Measurements from ENCODE around the gene PMS2. TPM values are rescaled to one million over a fixed set of nuclear protein-coding genes. Genes with fewer than 3 reads are reported as not detected.
A peak's percentile ranks its signal among the peaks of the same experiment; 100 is the strongest.

The PMS2 gene
- total and polyA plus RNA-seq, 10 of the 15 experiments (the other 5 are each of a cell fraction or from before 2014, with no cell fraction given): 3.6 to 25.4 (median 18.0) TPM

- SMC1A ChIA-PET (ENCODE audit: uncharacterized antibody, unreplicated experiment): no interaction called here
- BruUV-seq (replicated peaks): no TSS peak
- no peaks in the 10 kb centered on the region for H3K79me2 ChIP-seq (ENCODE audit: control insufficient read depth, insufficient read depth, low read length)
- intact Hi-C loops (cut with micrococcal nuclease; ENCODE audit: unreplicated experiment) (no loop called here), in situ Hi-C loops (cut with MboI) (no loop called here)
- H3K4me2 ChIP-seq (ENCODE audit: control insufficient read depth, insufficient read depth): no peak overlapping the region
- TF ChIP-seq TCF7 (IDR thresholded peaks at IDR 0.05; ENCODE audit: borderline replicate concordance): no peak
- TF ChIP-seq POLR2A (IDR thresholded peaks at IDR 0.05; ENCODE audit: low read depth, low read length): 0 out of 2 replicates have a peak, but pooled peaks have one; percentile 23
- no peak for TF ChIP-seq HDAC6 (IDR thresholded peaks at IDR 0.05; ENCODE audit: unreplicated experiment)
- no peak for TF ChIP-seq SIN3A (IDR thresholded peaks at IDR 0.05; ENCODE audit: low read depth, low read length)
- RAD21 ChIA-PET (ENCODE audit: unreplicated experiment): no interaction called here
- CTCF ChIA-PET: no interaction called here
- H4K20me1 ChIP-seq (ENCODE audit: control insufficient read depth, insufficient read depth): no peaks in the 10 kb centered on the region
- no peak for DNase-seq (ENCODE audit: low read depth, low spot score)
- no peaks in the 10 kb centered on the region for H3K27me3 ChIP-seq (replicated peaks in 1 of 2; ENCODE audit: control insufficient read depth in 2 of 2, insufficient read depth in 2 of 2, low read length in 1 of 2)
- H2AFZ ChIP-seq (ENCODE audit: control insufficient read depth, low read depth, low read length): no peak overlapping the region
- peaks cover 18 to 42% of the 10 kb centered on the region in 2 experiments for H3K36me3 ChIP-seq (ENCODE audit: control insufficient read depth in 2 of 2, insufficient read depth in 2 of 2, low read length in 1 of 2)
- peaks cover 13% of the 10 kb centered on the region for H3K4me1 ChIP-seq (ENCODE audit: control insufficient read depth, insufficient read depth, low read length)
- 57% methylated on average over 3 of the region's 3 CpGs for WGBS (ENCODE audit: insufficient coverage, insufficient replicate concordance, low lambda C conversion rate, missing lambda C conversion rate)
- FAIRE-seq: no peak
- no peak overlapping the region for H3K9ac ChIP-seq (ENCODE audit: control insufficient read depth, insufficient read depth, low read length)
- H3K4me3 ChIP-seq: no peak overlapping the region
- ATAC-seq: no peak
- POLR2A ChIA-PET: interaction anchor here (0.5 kb wide), 1 partner anchor 907 kb away, joined by 4 read pairs; no protein-coding TSS in a partner anchor
- no peaks in the 10 kb centered on the region for H3K9me3 ChIP-seq (replicated peaks; ENCODE audit: control insufficient read depth, insufficient read depth, low read length)
- no peak overlapping the region for H3K27ac ChIP-seq (ENCODE audit: control insufficient read depth, insufficient read depth)
Measured at GRCh38 chr7:6022707-6023106, 13.9 kb upstream of the PMS2 start.

GRCh38 chr7:6020371-6021286, 11.8 kb upstream of the PMS2 start:
- no TSS peak for BruUV-seq (replicated peaks)
- POLR2A ChIA-PET: interaction anchor here (1.5 kb wide), 1 partner anchor 25 kb away, joined by 3 read pairs; no protein-coding TSS in a partner anchor
- no peak for TF ChIP-seq SP1 (IDR thresholded peaks at IDR 0.05; ENCODE audit: low read depth, low read length)
- TF ChIP-seq HDAC6 (IDR thresholded peaks at IDR 0.05; ENCODE audit: unreplicated experiment): no peak
- TF ChIP-seq SMAD5 (IDR thresholded peaks at IDR 0.05; ENCODE audit: low read depth): no peak
- TF ChIP-seq WRNIP1 (IDR thresholded peaks at IDR 0.05; ENCODE audit: borderline replicate concordance, low read depth, low read length): no peak
- no peak for TF ChIP-seq ATF7 (IDR thresholded peaks at IDR 0.05; ENCODE audit: low read depth)
- no peak for TF ChIP-seq NFYB (IDR thresholded peaks at IDR 0.05; ENCODE audit: insufficient read depth, low read depth, low read length)
- TF ChIP-seq LARP7 (IDR thresholded peaks at IDR 0.05): no peak
- TF ChIP-seq PAX8 (IDR thresholded peaks at IDR 0.05): no peak
- TF ChIP-seq PAX5 (IDR thresholded peaks at IDR 0.05; ENCODE audit: borderline replicate concordance, low read depth, low read length): no peak
- TF ChIP-seq MYB (IDR thresholded peaks at IDR 0.05; ENCODE audit: borderline replicate concordance, low read depth, low read length): no peak
- no peak for TF ChIP-seq DPF2 (IDR thresholded peaks at IDR 0.05)
- no peak for TF ChIP-seq IRF5 (IDR thresholded peaks at IDR 0.05; ENCODE audit: borderline replicate concordance)
- no peak for TF ChIP-seq MTA3 (IDR thresholded peaks at IDR 0.05; ENCODE audit: borderline replicate concordance, low read length)
- no peak for TF ChIP-seq EGR1 (IDR thresholded peaks at IDR 0.05; ENCODE audit: borderline replicate concordance in 1 of 2, low read depth in 2 of 2, low read length in 2 of 2)
- no peak for TF ChIP-seq PML (IDR thresholded peaks at IDR 0.05; ENCODE audit: low read length)

More at GRCh38 chr7:6020371-6021286, 11.8 kb upstream of the PMS2 start:
- Histone ChIP-seq H3K36me3 (ENCODE audit: control insufficient read depth in 2 of 2, insufficient read depth in 2 of 2, low read length in 1 of 2) (peaks cover 16 to 35% of the 10 kb centered on the region in 2 experiments), H3K9ac (ENCODE audit: control insufficient read depth, insufficient read depth, low read length) (no peak overlapping the region), H3K79me2 (ENCODE audit: control insufficient read depth, insufficient read depth, low read length) (no peaks in the 10 kb centered on the region), H3K4me2 (ENCODE audit: control insufficient read depth, insufficient read depth) (no peak overlapping the region), H3K4me1 (ENCODE audit: control insufficient read depth, insufficient read depth, low read length) (peaks cover 12% of the 10 kb centered on the region), H3K4me3 (no peak overlapping the region), H3K9me3 (replicated peaks; ENCODE audit: control insufficient read depth, insufficient read depth, low read length) (no peaks in the 10 kb centered on the region), H4K20me1 (ENCODE audit: control insufficient read depth, insufficient read depth) (no peaks in the 10 kb centered on the region), H3K27ac (ENCODE audit: control insufficient read depth, insufficient read depth) (no peak overlapping the region), H2AFZ (ENCODE audit: control insufficient read depth, low read depth, low read length) (no peak overlapping the region), H3K27me3 (replicated peaks in 1 of 2; ENCODE audit: control insufficient read depth in 2 of 2, insufficient read depth in 2 of 2, low read length in 1 of 2) (no peaks in the 10 kb centered on the region)
- WGBS (ENCODE audit: insufficient coverage, insufficient replicate concordance, low lambda C conversion rate, missing lambda C conversion rate): 100% methylated on average over 11 of the region's 11 CpGs
- in situ Hi-C loops (cut with MboI): no loop called here
- SMC1A ChIA-PET (ENCODE audit: uncharacterized antibody, unreplicated experiment): interaction anchor here (0.7 to 1.3 kb wide), 2 partner anchors 12 to 86 kb away, joined by 3 read pairs; no protein-coding TSS in a partner anchor
- FAIRE-seq (no peak), ATAC-seq (no peak), DNase-seq (ENCODE audit: low read depth, low spot score) (no peak)
- intact Hi-C loops (cut with micrococcal nuclease; ENCODE audit: unreplicated experiment): no loop called here
- CTCF ChIA-PET: interaction anchor here (0.6 to 0.7 kb wide), 2 partner anchors 161 to 495 kb away, joined by 3 to 4 read pairs; no protein-coding TSS in a partner anchor
- RAD21 ChIA-PET (ENCODE audit: unreplicated experiment): no interaction called here
